GM18498 (cell line): ENCODE results near the gene CLEC4M.
"Not testable (repeated sequence)": the region's sequence is repeated elsewhere in the genome, so short reads cannot be mapped to it uniquely, and the experiment has no call there.

ENCODE experiments used
- ATAC-seq: cut with Tn5 transposase; IDR thresholded peaks from one replicate; pipeline ENCODE4 v1.9.1; 2021; ENCODE audit warnings: mild to moderate bottlenecking, moderate library complexity; ENCODE audit not compliant: unreplicated experiment

Gene CLEC4M

GRCh38 chr19:7740682-7741054 is 22.4 kb upstream of the CLEC4M start:
- no peak for ATAC-seq

GRCh38 chr19:7742575-7742974 is 20.5 kb upstream of the CLEC4M start:
- no peak for ATAC-seq

DNA sequence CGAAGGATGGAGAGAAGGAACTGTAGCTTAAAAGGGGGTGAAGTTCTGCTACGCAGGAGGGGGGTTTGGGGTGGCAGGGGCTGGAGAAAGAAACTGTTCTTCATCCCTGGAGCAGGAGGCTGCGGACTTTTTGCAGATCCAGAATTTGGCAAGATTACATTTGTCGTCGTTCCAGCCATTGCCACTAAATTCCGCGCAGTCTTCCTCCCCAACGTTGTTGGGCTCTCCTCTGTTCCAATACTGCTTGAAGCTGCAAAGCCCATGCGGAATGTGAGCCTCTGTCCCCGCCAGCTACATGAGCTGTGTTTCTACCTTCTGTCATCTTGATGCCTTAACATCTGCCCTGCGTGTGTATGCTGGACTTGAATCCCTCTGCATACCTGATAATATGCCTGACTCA is 20.1 kb upstream of the CLEC4M start:
- no peak for ATAC-seq

DNA sequence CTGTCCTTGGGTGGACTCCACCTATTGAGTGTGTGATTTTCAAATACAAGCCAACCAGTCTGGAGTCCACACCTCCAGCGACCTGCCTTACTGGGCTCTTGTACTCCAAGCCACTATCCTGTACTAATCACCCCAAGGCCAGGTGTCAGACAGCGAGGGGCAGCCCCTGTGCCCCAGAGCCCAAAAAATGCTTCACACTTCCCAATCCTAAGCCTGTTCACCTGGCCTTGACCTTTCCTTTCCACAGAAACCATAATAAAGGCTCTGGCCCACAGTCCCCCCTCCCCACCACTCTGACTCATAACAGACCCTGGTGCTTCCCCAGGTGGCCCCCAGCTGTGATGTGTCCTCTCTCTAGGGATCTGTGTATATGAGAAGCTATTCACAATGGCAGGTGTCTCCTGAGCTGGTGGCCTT is 19.6 kb upstream of the CLEC4M start:
- ATAC-seq: peak; percentile 50

GRCh38 chr19:7744199-7744786 is 18.8 kb upstream of the CLEC4M start:
- no peak for ATAC-seq

- no peak for ATAC-seq
Measured at GRCh38 chr19:7744871-7745650, 18.0 kb upstream of the CLEC4M start.

- ATAC-seq: not testable (repeated sequence)
Measured at GRCh38 chr19:7746306-7746705, 16.7 kb upstream of the CLEC4M start.

GRCh38 chr19:7746903-7747884 is 15.8 kb upstream of the CLEC4M start, which contains the start of gene CD209:
Gene CD209, minus strand, starts transcription at chr19:7747534. Its CDS starts 23 bp downstream, at chr19:7747511.
- ATAC-seq: no peak

- ATAC-seq: no peak
Measured at GRCh38 chr19:7748171-7748570, 14.9 kb upstream of the CLEC4M start.

- ATAC-seq: no peak
Measured at GRCh38 chr19:7748756-7749155, 14.3 kb upstream of the CLEC4M start.

- no peak for ATAC-seq
Measured at GRCh38 chr19:7751157-7751783, 11.8 kb upstream of the CLEC4M start.

GRCh38 chr19:7756258-7756657 is 6.8 kb upstream of the CLEC4M start:
- no peak for ATAC-seq

DNA sequence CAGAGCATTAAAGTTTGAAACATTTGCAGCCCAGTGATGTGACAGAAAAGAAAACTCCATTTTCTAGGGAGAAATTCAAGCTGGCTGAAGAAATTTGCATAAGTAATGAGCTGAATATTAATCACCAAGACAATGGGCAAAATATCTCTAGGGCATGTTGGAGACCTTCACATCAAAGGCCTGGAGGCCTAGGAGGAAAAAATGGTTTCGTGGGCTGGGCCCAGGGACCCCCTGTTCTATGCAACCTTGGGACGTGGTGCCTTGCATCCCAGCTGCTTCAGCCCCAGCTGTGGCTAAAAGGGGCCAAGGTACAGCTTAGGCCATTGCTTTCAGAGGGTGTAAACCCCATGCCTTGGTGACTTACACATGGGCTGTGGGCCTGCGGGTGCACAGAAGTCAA is 5.7 kb upstream of the CLEC4M start:
- ATAC-seq: no peak

DNA sequence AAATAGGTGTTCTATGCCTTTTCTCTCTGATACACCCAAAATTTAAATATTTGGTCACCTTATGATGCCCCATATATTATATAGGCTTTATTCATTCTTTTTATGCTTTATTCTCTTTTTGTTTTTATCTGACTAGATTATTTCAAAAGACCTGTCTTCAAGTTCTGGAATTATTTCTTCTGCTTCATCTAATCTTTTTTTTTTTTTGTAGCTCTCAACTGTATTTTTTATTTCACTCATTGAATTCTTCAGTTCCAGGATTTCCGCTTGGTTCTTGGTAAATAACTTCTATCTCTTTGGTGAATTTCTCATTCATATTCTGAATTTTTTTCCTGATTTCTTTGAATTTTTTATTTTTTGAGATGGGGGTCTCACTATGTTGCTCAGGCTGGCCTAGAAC is 3.9 kb upstream of the CLEC4M start:
- no peak for ATAC-seq

DNA sequence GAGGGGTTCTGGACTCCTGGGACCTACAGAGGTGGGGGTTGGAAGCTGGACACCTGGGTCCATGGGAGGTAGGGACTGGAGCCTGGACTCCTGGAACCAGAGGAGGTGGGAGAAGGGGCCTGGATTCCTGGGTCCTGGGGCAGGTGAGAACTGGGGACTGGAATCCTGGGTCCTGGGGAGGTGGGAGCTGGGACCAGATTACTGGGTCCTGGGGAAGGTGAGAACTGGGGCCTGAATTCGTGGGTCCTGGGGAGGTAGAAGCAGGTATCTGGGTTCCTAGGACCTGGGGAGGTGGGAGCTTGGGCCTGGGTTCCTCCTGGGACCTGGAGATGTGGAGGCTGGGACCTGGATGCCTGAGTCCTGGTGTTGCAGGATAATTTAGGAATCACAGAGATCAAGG is 653 bp downstream of the CLEC4M start:
- ATAC-seq: no peak

GRCh38 chr19:7764157-7764556 is 1.1 kb downstream of the CLEC4M start:
- not testable (repeated sequence) for ATAC-seq

- not testable (repeated sequence) for ATAC-seq
Measured at GRCh38 chr19:7765043-7765442, 2.0 kb downstream of the CLEC4M start.

GRCh38 chr19:7766535-7766934 is 3.5 kb downstream of the CLEC4M start:
- no peak for ATAC-seq

DNA sequence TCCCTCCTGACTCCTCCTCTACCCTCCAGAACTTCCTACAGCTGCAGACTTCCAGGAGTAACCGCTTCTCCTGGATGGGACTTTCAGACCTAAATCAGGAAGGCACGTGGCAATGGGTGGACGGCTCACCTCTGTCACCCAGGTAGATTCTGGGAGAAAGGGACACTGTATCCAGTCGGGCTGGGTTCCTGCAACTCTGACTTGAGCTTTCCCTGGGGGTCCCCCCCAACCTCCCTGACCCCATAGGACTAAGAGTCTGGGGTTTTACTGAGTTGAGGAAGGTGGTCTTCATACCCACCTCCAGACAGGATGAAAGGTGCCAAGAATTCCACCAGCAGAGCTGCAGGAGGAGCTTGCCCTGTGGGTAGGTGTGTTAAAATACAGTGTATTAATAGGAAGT is 4.4 kb downstream of the CLEC4M start:
- no peak for ATAC-seq

DNA sequence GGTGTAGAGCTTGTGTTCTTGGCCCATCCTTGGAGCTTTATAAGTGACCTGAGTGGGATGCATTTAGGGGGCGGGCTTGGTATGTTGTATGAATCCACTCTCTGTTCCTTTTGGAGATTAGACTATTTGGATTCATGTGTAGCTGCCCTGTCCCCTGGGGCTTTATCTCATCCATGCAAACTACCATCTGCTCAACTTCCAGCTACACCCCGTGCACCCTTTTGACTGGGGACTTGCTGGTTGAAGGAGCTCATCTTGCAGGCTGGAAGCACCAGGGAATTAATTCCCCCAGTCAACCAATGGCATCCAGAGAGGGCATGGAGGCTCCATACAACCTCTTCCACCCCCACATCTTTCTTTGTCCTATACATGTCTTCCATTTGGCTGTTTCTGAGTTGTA is 6.1 kb downstream of the CLEC4M start:
- ATAC-seq: no peak

DNA sequence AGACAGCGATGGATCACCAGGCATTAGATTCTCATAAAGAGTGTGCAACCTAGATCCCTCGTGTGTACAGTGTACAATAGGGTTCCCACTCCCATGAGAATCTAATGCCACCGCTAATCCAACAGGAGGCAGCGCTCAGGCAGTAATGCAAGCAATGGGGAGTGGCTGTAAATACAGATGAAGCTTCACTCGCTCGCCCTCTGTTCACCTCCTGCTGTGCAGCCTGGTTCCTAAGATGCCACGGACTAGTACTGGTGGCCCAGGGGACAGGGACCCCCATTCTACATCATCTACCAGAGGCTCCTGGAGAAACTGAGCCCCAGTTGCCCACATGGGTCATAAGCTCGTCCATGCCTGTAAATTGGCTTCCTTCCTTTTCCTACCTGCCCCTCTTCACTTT is 8.0 kb downstream of the CLEC4M start:
- ATAC-seq: no peak
